GM23248 (cell line): Measurements from ENCODE around the gene ISCU. TPM values are rescaled to one million over a fixed set of nuclear protein-coding genes. Genes with fewer than 3 reads are reported as not detected.

Experiments
- DNase-seq: peaks from one replicate; pipeline ENCODE4 v3.0.0-alpha.2; 2015
- H2AFZ ChIP-seq: fragments of 200-600 bp; sonication (generic); 2 replicates; pipeline ENCODE4 v1.6.1; 2016; ENCODE audit warnings: antibody characterized with exemption
- H3F3A ChIP-seq: fragments of 200-600 bp; sonication (generic); 2 replicates; pipeline ENCODE4 v1.6.1; 2016; ENCODE audit warnings: mild to moderate bottlenecking, antibody characterized with exemption, mixed run types; ENCODE audit not compliant: insufficient read depth
- H3K27ac ChIP-seq: fragments of 200-600 bp; sonication (generic); 2 replicates; pipeline ENCODE4 v1.5.1; 2016; ENCODE audit warnings: mild to moderate bottlenecking
- H3K27me3 ChIP-seq: fragments of 200-600 bp; sonication (generic); replicated peaks from 2 replicates; pipeline ENCODE4 v1.6.1; 2016; ENCODE audit warnings: mild to moderate bottlenecking; ENCODE audit not compliant: insufficient read depth
- H3K36me3 ChIP-seq: fragments of 200-600 bp; sonication (generic); 2 replicates; pipeline ENCODE4 v1.6.1; 2016; ENCODE audit warnings: low read depth, mild to moderate bottlenecking
- H3K4me1 ChIP-seq: fragments of 200-600 bp; sonication (generic); 2 replicates; pipeline ENCODE4 v1.6.1; 2016; ENCODE audit warnings: mild to moderate bottlenecking; ENCODE audit not compliant: insufficient read depth
- H3K4me2 ChIP-seq: fragments of 200-600 bp; sonication (generic); one replicate; pipeline ENCODE4 v1.6.1; 2016; ENCODE audit warnings: mild to moderate bottlenecking; ENCODE audit not compliant: unreplicated experiment
- H3K4me3 ChIP-seq: fragments of 200-600 bp; sonication (generic); 2 replicates; pipeline ENCODE4 v1.5.1; 2016; ENCODE audit warnings: mild to moderate bottlenecking
- H3K79me2 ChIP-seq: fragments of 200-600 bp; sonication (generic); 2 replicates; pipeline ENCODE4 v1.6.1; 2016; ENCODE audit warnings: mild to moderate bottlenecking; ENCODE audit not compliant: insufficient read depth
- H3K9ac ChIP-seq: fragments of 200-600 bp; sonication (generic); 2 replicates; pipeline ENCODE4 v1.6.1; 2016; ENCODE audit warnings: mild to moderate bottlenecking
- H3K9me2 ChIP-seq: fragments of 200-600 bp; sonication (generic); 2 replicates; pipeline ENCODE4 v1.6.1; 2016; ENCODE audit warnings: mixed run types, mild to moderate bottlenecking, moderate library complexity; ENCODE audit not compliant: insufficient read depth
- H3K9me3 ChIP-seq: fragments of 200-600 bp; sonication (generic); one replicate; pipeline ENCODE4 v1.6.1; 2017; ENCODE audit warnings: low read depth
- H4K20me1 ChIP-seq: fragments of 200-600 bp; sonication (generic); 2 replicates; pipeline ENCODE4 v1.6.0; 2016; ENCODE audit not compliant: insufficient read depth
- EZH2 ChIP-seq: fragments of 200-600 bp; sonication (generic); IDR thresholded peaks from 2 replicates; pipeline ENCODE4 v1.6.1; 2018; ENCODE audit warnings: antibody characterized with exemption, mild to moderate bottlenecking; ENCODE audit not compliant: insufficient read depth, poor library complexity, severe bottlenecking
- EZH2phosphoT487 ChIP-seq: fragments of 200-600 bp; sonication (generic); IDR thresholded peaks from 2 replicates; pipeline ENCODE4 v1.6.1; 2018; ENCODE audit warnings: antibody characterized with exemption, moderate library complexity, mild to moderate bottlenecking, low read depth; ENCODE audit not compliant: insufficient read depth
- WGBS, 2 experiments: methylation state at CpG; one replicate each; pipeline ENCODE4 v1.1.6; 2015 to 2017; ENCODE audit warnings: low lambda C conversion rate in 2 of 2, low coverage in 1 of 2; ENCODE audit errors: missing lambda C conversion rate in 2 of 2; 5-methylcytosine and 5-hydroxymethylcytosine counted together
- in situ Hi-C: fragments of 300-500 bp; cut with MboI; formaldehyde crosslinking; loops from 2 replicates; pipeline ENCODE4 v1.15.0; 2020
- polyA plus RNA-seq: library from polyadenylated mRNA; unstranded; fragments of >200 nt; fragmentation: Nextera tagmentation; extraction: Ambion mirVana; gene quantifications from 2 replicates; pipeline ENCODE4 v1.2.1, GENCODE V29; 2016
- total RNA-seq: library from RNA; depleted of rRNA; stranded (reverse); fragments of >200 nt; shearing (Covaris generic); gene quantifications from 2 replicates; pipeline ENCODE4 v1.2.3, GENCODE V29; 2014

ISCU gene
- total and polyA plus RNA-seq, 2 experiments from 2014 or later: 159 to 237 TPM

- peaks cover 31% of the 10 kb centered on the region for H3K36me3 ChIP-seq
- H3K4me3 ChIP-seq: peak overlapping the region; percentile 98
- peak; percentile 94 for DNase-seq
- peak overlapping the region; percentile 98 for H3K9ac ChIP-seq
- peak overlapping the region; percentile 64 for H2AFZ ChIP-seq
- H3K4me2 ChIP-seq: peak overlapping the region; percentile 94
- no peaks in the 10 kb centered on the region for H3K27me3 ChIP-seq
- peaks cover 37% of the 10 kb centered on the region for H3F3A ChIP-seq
- H3K79me2 ChIP-seq: peaks cover 53% of the 10 kb centered on the region
- peaks cover 36% of the 10 kb centered on the region for H3K4me1 ChIP-seq
- WGBS, 2 experiments: 1 to 2% methylated on average over 14 of the region's 14 CpGs
- in situ Hi-C loops: loop anchor here (10.0 kb wide), 2 partner anchors 242 to 532 kb away; partner anchors contain the start of genes ALKBH2 and UNG
- no peak for TF ChIP-seq EZH2phosphoT487
- TF ChIP-seq EZH2: no peak
- no peaks in the 10 kb centered on the region for H3K9me2 ChIP-seq
- no peaks in the 10 kb centered on the region for H4K20me1 ChIP-seq
- no peaks in the 10 kb centered on the region for H3K9me3 ChIP-seq
- H3K27ac ChIP-seq: peak overlapping the region; percentile 76
Observed at GRCh38 chr12:108563136-108563803, 874 bp downstream of the ISCU start.

- H3F3A ChIP-seq: peaks cover 42% of the 10 kb centered on the region
- H3K4me2 ChIP-seq: peak overlapping the region; percentile 94
- H3K4me1 ChIP-seq: peaks cover 36% of the 10 kb centered on the region
- in situ Hi-C loops: loop anchor here (10.0 kb wide), 2 partner anchors 241 to 531 kb away; partner anchors contain the start of genes ALKBH2 and UNG
- no peaks in the 10 kb centered on the region for H3K9me3 ChIP-seq
- H3K79me2 ChIP-seq: peaks cover 48% of the 10 kb centered on the region
- no peak overlapping the region for H2AFZ ChIP-seq
- 0 to 3% methylated on average over 1 of the region's 1 CpG for WGBS, 2 experiments
- DNase-seq: no peak
- no peaks in the 10 kb centered on the region for H3K9me2 ChIP-seq
- H3K4me3 ChIP-seq: peak overlapping the region; percentile 98
- peak overlapping the region; percentile 76 for H3K27ac ChIP-seq
- TF ChIP-seq EZH2phosphoT487: no peak
- no peak for TF ChIP-seq EZH2
- no peaks in the 10 kb centered on the region for H4K20me1 ChIP-seq
- H3K36me3 ChIP-seq: peaks cover 31% of the 10 kb centered on the region
- no peaks in the 10 kb centered on the region for H3K27me3 ChIP-seq
- H3K9ac ChIP-seq: peak overlapping the region; percentile 98
Observed at GRCh38 chr12:108563804-108564151, 1.4 kb downstream of the ISCU start.

- Histone ChIP-seq H3K4me2 (no peak overlapping the region), H3K4me1 (peaks cover 31% of the 10 kb centered on the region)
Observed at GRCh38 chr12:108564724-108565123, 2.3 kb downstream of the ISCU start.

GRCh38 chr12:108565146-108565545 lies 2.8 kb downstream of the ISCU start:
- no peaks in the 10 kb centered on the region for H3K9me3 ChIP-seq
- H3K9ac ChIP-seq: peak overlapping the region; percentile 34
- in situ Hi-C loops: loop anchor here (10.0 kb wide), 2 partner anchors 240 to 530 kb away; partner anchors contain the start of genes ALKBH2 and UNG
- no peaks in the 10 kb centered on the region for H4K20me1 ChIP-seq
- no peak overlapping the region for H2AFZ ChIP-seq
- DNase-seq: no peak
- H3K27me3 ChIP-seq: no peaks in the 10 kb centered on the region
- H3K4me2 ChIP-seq: no peak overlapping the region
- no peak overlapping the region for H3K4me3 ChIP-seq
- TF ChIP-seq EZH2 (no peak), EZH2phosphoT487 (no peak)
- peaks cover 31% of the 10 kb centered on the region for H3K36me3 ChIP-seq
- WGBS, 2 experiments: 70 to 73% methylated on average over 3 of the region's 3 CpGs
- no peak overlapping the region for H3K27ac ChIP-seq
- peaks cover 31% of the 10 kb centered on the region for H3K4me1 ChIP-seq
- H3K79me2 ChIP-seq: peaks cover 34% of the 10 kb centered on the region
- no peaks in the 10 kb centered on the region for H3K9me2 ChIP-seq
- H3F3A ChIP-seq: peaks cover 41% of the 10 kb centered on the region

More at GRCh38 chr12:108564724-108565123, 2.3 kb downstream of the ISCU start:
- Histone ChIP-seq H3K27me3 (no peaks in the 10 kb centered on the region), H3F3A (peaks cover 44% of the 10 kb centered on the region), H3K4me3 (no peak overlapping the region), H3K27ac (no peak overlapping the region), H2AFZ (no peak overlapping the region), H4K20me1 (no peaks in the 10 kb centered on the region), H3K79me2 (peaks cover 38% of the 10 kb centered on the region), H3K9me3 (no peaks in the 10 kb centered on the region), H3K9ac (peak overlapping the region; percentile 34), H3K36me3 (peaks cover 31% of the 10 kb centered on the region), H3K9me2 (no peaks in the 10 kb centered on the region)
- in situ Hi-C loops: loop anchor here (10.0 kb wide), 2 partner anchors 240 to 530 kb away; partner anchors contain the start of genes ALKBH2 and UNG
- TF ChIP-seq EZH2phosphoT487 (no peak), EZH2 (no peak)
- DNase-seq: no peak
